RWPE2 (cell line): Measurements from ENCODE around the gene RFX3.

Experiments used
- ATAC-seq: fragments of 200-7000 bp; cut with Tn5 transposase; 3 replicates; pipeline ENCODE4 v1.9.1; 2021; ENCODE audit warnings: low read depth
- DNase-seq: peaks from one replicate; pipeline ENCODE4 v3.0.0-alpha.2; 2020; ENCODE audit warnings: low spot score
- H3K27ac ChIP-seq: fragments of 450-650 bp; 2 replicates; pipeline ENCODE4 v1.5.1; 2017; ENCODE audit warnings: mild to moderate bottlenecking; ENCODE audit not compliant: poor library complexity, severe bottlenecking
- H3K27me3 ChIP-seq: fragments of 250-450 bp; sonication (Bioruptor Pico); 2 replicates; pipeline ENCODE4 v1.5.1; 2021; ENCODE audit warnings: mild to moderate bottlenecking, moderate library complexity; ENCODE audit not compliant: insufficient read depth, poor library complexity, severe bottlenecking
- H3K36me3 ChIP-seq: fragments of 250-450 bp; sonication (Bioruptor Pico); 2 replicates; pipeline ENCODE4 v1.5.1; 2020; ENCODE audit warnings: low read depth, mild to moderate bottlenecking, moderate library complexity
- H3K4me1 ChIP-seq: fragments of 250-450 bp; sonication (Bioruptor Pico); 2 replicates; pipeline ENCODE4 v1.5.1; 2021; ENCODE audit warnings: mild to moderate bottlenecking, moderate library complexity; ENCODE audit not compliant: insufficient read depth, poor library complexity, severe bottlenecking
- H3K4me3 ChIP-seq: fragments of 250-450 bp; sonication (Bioruptor Pico); 2 replicates; pipeline ENCODE4 v1.5.1; 2021; ENCODE audit warnings: mild to moderate bottlenecking, moderate library complexity; ENCODE audit not compliant: severe bottlenecking
- H3K9me3 ChIP-seq: fragments of 250-450 bp; sonication (Bioruptor Pico); 2 replicates; pipeline ENCODE4 v1.5.1; 2021; ENCODE audit warnings: mild to moderate bottlenecking, moderate library complexity; ENCODE audit not compliant: severe bottlenecking
- CTCF ChIP-seq: fragments of 450-650 bp; IDR thresholded peaks from one replicate; pipeline ENCODE4 v1.5.1; 2017; ENCODE audit warnings: mild to moderate bottlenecking, moderate library complexity; ENCODE audit not compliant: poor library complexity, severe bottlenecking

The RFX3 gene

DNA sequence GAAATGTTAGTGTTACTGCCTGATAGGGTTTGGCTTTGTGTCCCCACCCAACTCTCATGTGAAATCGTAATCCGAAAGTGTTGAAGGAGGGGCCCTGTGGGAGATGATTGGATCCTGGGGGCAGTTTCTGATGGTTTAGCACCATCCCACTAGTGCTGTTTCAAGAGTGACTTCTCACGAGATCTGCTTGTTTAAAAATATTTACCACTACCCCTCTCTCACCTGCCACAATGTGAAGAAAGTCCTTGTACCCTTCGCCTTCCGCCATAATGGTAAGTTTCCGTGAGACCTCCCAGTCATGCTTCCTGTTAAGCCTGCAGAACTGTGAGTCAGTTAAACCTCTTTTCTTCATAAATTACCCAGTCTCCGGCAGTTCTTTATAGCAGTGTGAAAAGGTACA lies 2.6 kb upstream of the RFX3 start:
- Histone ChIP-seq H3K4me3 (no peak overlapping the region), H3K27me3 (no peaks in the 10 kb centered on the region), H3K27ac (no peak overlapping the region), H3K36me3 (peaks cover 11% of the 10 kb centered on the region; the same call in 1 of the 2 replicates), H3K9me3 (no peaks in the 10 kb centered on the region), H3K4me1 (peaks cover 14% of the 10 kb centered on the region)
- ATAC-seq (no peak), DNase-seq (no peak)
- TF ChIP-seq CTCF = no peak

DNA sequence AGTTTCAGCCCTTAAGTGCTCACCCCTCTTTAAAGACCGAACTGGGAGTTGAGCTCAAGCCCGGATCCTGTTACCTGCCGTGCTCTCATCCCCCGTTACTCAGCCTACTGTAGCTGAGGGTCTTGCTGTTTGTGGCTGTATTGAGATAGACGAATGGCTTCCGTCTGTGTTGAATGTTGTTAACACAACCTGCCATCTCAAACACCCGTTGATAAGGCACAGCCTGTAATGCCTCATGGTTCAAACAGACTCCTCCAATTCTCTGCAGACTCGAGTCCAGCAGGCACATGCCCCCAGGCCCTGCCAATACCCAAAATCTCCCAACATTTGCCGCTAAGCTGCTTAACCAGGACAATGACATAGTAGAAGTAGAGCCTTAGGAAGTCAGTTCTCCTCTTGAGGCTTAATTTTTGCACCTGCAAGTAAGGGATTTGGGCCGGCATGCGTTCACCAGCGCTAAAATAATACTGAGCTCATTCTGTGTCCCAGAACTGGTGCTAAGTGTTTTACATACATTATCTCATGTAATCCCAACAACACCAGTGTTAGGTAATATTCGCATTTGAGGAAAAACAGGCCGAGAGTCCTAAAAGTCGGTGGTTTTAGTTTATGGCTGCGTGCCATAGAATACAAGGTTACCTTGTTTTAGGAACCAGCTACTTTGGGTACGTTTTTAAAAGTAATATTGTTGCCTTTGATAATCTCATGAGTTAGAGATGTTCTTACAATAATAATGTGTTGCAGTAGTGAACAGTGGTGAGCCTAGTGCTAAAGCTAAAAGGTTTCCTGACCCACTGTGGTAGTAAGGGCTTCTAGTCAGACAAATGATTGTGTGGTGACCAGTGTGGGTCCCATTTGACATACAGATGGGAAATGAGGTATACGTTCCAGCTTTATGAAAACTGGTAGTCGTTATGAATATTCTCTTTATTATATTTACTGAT lies 1.5 kb upstream of the RFX3 start:
- Histone ChIP-seq H3K9me3 (no peaks in the 10 kb centered on the region), H3K4me3 (peak overlapping the region; percentile 79), H3K36me3 (peaks cover 11% of the 10 kb centered on the region; the same call in 1 of the 2 replicates), H3K27me3 (no peaks in the 10 kb centered on the region), H3K4me1 (peaks cover 21% of the 10 kb centered on the region), H3K27ac (peak overlapping the region; percentile 92)
- TF ChIP-seq CTCF = no peak
- DNase-seq (no peak), ATAC-seq (peak; percentile 1; the same call in 1 of the 3 replicates)

DNA sequence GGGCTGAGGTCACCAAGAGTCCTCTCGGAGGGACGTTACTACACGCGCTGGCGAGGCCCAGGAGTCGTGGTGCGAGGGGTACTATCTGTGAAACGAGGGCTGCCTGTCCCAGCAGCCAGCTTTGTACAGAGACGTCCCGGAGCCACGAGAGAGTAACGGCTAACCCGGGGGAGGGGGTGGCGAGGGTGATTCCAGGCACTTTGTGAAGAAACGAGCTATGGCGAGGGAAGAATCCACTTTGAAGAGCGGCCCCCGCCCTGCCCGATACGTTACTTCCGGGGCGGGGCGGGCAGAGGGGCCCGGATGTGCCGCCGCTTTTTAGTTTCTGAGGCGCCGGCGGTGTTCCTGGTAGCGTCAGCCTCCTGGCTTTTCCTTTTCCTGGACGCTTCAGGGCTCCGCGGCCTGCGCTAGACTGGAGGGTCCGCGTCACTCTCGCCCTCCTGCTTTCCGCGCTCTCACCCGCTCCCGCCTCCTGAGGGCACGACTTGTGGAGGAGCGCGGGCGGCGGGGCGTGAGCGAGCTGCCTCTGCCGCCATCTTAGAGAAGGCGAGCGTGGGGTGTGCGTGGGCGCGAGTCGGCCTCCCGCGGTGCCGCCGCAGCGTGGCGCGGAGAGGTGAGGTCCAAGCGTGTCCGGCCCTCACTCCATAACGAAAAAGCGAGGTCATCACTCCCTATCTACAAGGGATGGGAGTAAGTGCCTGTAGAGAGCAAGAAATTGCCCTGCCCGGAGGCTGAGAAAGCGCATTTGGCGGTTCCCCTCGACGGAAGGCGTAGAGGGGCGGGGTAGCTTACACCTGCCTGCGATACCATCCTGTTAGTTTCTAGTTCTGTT lies 580 bp upstream of the RFX3 start:
- Histone ChIP-seq H3K9me3 (no peaks in the 10 kb centered on the region), H3K4me3 (peak overlapping the region; percentile 79), H3K27ac (peak overlapping the region; percentile 92), H3K4me1 (peaks cover 21% of the 10 kb centered on the region), H3K27me3 (no peaks in the 10 kb centered on the region), H3K36me3 (peaks cover 11% of the 10 kb centered on the region; the same call in 1 of the 2 replicates)
- ATAC-seq (peak; percentile 75), DNase-seq (peak; percentile 83)
- no peak for TF ChIP-seq CTCF

DNA sequence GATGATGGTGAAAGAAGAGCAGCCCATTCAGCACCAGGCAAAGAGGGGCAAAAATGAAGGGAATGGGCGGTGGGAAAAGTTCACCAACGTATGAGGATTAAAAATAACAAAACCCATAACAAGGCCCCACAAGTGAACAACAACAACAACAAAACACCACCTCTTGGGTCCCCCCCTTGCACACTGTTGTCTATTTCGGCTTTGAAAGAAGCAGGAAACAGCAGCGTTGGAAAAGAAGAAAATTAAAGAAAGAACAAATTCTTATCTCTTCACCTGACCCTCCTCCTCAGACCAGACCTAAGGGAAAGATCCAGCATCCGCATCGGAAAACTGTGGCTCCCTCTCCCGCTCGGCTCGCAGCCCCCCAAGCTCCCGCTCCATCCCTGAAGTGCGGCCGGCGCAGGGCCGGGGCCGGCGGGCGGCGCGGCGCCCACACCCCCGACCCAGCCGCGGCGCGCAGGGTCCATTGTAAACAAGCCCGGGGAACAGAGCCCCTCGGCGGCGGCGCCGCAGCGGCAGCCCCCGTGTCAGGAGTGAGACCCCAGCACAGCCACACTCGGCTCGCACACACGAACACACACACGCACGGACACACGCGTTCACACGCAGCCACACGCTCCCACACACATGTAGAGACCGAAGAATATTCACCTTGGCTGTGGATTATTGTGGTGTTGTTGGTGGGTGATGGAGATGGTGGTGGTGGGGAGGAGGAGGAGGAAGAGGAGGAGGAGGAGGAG lies 535 bp downstream of the RFX3 start:
- DNase-seq = no peak
- no peak for ATAC-seq
- peak overlapping the region; percentile 79 for H3K4me3 ChIP-seq
- no peak for TF ChIP-seq CTCF
- H3K9me3 ChIP-seq = no peaks in the 10 kb centered on the region
- peaks cover 21% of the 10 kb centered on the region for H3K4me1 ChIP-seq
- no peaks in the 10 kb centered on the region for H3K27me3 ChIP-seq
- H3K36me3 ChIP-seq = peaks cover 11% of the 10 kb centered on the region; the same call in 1 of the 2 replicates
- H3K27ac ChIP-seq = peak overlapping the region; percentile 92
